ENCODE data around the gene HOXB3.

HOXB3 gene

GRCh38 chr17:48561884-48562810, 27.9 kb downstream of the HOXB3 start (continued):
- TF ChIP-seq PRDM1 (tag by site-specific recombination; IDR thresholded peaks at IDR 0.05) (no peak), TCF7L2 (IDR thresholded peaks at IDR 0.05; ENCODE audit: borderline replicate concordance, low read depth, low read length) (no peak), ZNF394 (tag by site-specific recombination; IDR thresholded peaks at IDR 0.05; ENCODE audit: borderline replicate concordance) (0 out of 2 replicates have a peak, but pooled peaks have one; percentile 21), ZNF26 (tag by site-specific recombination; IDR thresholded peaks at IDR 0.05) (no peak), ZNF132 (tag by site-specific recombination; IDR thresholded peaks at IDR 0.05; ENCODE audit: borderline replicate concordance) (no peak), ZNF311 (tag by site-specific recombination; IDR thresholded peaks at IDR 0.05; ENCODE audit: borderline replicate concordance) (no peak), ZNF777 (tag by site-specific recombination; IDR thresholded peaks at IDR 0.05; ENCODE audit: borderline replicate concordance) (no peak), REPIN1 (tag by site-specific recombination; IDR thresholded peaks at IDR 0.05; ENCODE audit: low read depth) (no peak), BCL11A (tag by site-specific recombination; IDR thresholded peaks at IDR 0.05; ENCODE audit: low read depth) (0 out of 2 replicates have a peak, but pooled peaks have one; percentile 14), ZNF843 (tag by site-specific recombination; IDR thresholded peaks at IDR 0.05) (peak; percentile 96), RBAK (tag by site-specific recombination; IDR thresholded peaks at IDR 0.05) (no peak), ZNF398 (tag by site-specific recombination; IDR thresholded peaks at IDR 0.05) (peak; percentile 58), ZNF2 (tag by site-specific recombination; IDR thresholded peaks at IDR 0.05) (no peak; the same call in 1 of the 2 replicates), ZNF596 (tag by site-specific recombination; IDR thresholded peaks at IDR 0.05) (peak; percentile 71; the same call in 1 of the 2 replicates), ZNF324 (tag by site-specific recombination; IDR thresholded peaks at IDR 0.05) (no peak; the same call in 1 of the 2 replicates), KLF16 (tag by site-specific recombination; IDR thresholded peaks at IDR 0.05) (no peak), ZNF18 (tag by site-specific recombination; IDR thresholded peaks at IDR 0.05) (peak; percentile 73), ZNF19 (tag by site-specific recombination; IDR thresholded peaks at IDR 0.05; ENCODE audit: low read depth) (no peak), ZNF830 (tag by site-specific recombination; IDR thresholded peaks at IDR 0.05; ENCODE audit: low read depth) (no peak), ZNF654 (tag by site-specific recombination; IDR thresholded peaks at IDR 0.05; ENCODE audit: low read depth) (no peak)
- TF ChIP-seq, protein P1, sequence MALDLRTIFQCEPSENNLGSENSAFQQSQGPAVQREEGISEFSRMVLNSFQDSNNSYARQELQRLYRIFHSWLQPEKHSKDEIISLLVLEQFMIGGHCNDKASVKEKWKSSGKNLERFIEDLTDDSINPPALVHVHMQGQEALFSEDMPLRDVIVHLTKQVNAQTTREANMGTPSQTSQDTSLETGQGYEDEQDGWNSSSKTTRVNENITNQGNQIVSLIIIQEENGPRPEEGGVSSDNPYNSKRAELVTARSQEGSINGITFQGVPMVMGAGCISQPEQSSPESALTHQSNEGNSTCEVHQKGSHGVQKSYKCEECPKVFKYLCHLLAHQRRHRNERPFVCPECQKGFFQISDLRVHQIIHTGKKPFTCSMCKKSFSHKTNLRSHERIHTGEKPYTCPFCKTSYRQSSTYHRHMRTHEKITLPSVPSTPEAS (tag by site-specific recombination; IDR thresholded peaks at IDR 0.05), result peak; percentile 54
- TF ChIP-seq, protein P2, sequence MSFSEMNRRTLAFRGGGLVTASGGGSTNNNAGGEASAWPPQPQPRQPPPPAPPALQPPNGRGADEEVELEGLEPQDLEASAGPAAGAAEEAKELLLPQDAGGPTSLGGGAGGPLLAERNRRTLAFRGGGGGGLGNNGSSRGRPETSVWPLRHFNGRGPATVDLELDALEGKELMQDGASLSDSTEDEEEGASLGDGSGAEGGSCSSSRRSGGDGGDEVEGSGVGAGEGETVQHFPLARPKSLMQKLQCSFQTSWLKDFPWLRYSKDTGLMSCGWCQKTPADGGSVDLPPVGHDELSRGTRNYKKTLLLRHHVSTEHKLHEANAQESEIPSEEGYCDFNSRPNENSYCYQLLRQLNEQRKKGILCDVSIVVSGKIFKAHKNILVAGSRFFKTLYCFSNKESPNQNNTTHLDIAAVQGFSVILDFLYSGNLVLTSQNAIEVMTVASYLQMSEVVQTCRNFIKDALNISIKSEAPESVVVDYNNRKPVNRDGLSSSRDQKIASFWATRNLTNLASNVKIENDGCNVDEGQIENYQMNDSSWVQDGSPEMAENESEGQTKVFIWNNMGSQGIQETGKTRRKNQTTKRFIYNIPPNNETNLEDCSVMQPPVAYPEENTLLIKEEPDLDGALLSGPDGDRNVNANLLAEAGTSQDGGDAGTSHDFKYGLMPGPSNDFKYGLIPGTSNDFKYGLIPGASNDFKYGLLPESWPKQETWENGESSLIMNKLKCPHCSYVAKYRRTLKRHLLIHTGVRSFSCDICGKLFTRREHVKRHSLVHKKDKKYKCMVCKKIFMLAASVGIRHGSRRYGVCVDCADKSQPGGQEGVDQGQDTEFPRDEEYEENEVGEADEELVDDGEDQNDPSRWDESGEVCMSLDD (tag by site-specific recombination; IDR thresholded peaks at IDR 0.05), result no peak
- TF ChIP-seq, protein P3, sequence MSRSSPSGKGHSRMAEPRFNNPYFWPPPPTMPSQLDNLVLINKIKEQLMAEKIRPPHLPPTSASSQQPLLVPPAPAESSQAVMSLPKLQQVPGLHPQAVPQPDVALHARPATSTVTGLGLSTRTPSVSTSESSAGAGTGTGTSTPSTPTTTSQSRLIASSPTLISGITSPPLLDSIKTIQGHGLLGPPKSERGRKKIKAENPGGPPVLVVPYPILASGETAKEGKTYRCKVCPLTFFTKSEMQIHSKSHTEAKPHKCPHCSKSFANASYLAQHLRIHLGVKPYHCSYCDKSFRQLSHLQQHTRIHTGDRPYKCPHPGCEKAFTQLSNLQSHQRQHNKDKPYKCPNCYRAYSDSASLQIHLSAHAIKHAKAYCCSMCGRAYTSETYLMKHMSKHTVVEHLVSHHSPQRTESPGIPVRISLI (tag by site-specific recombination; IDR thresholded peaks at IDR 0.05), result no peak
- TF ChIP-seq, protein P4, sequence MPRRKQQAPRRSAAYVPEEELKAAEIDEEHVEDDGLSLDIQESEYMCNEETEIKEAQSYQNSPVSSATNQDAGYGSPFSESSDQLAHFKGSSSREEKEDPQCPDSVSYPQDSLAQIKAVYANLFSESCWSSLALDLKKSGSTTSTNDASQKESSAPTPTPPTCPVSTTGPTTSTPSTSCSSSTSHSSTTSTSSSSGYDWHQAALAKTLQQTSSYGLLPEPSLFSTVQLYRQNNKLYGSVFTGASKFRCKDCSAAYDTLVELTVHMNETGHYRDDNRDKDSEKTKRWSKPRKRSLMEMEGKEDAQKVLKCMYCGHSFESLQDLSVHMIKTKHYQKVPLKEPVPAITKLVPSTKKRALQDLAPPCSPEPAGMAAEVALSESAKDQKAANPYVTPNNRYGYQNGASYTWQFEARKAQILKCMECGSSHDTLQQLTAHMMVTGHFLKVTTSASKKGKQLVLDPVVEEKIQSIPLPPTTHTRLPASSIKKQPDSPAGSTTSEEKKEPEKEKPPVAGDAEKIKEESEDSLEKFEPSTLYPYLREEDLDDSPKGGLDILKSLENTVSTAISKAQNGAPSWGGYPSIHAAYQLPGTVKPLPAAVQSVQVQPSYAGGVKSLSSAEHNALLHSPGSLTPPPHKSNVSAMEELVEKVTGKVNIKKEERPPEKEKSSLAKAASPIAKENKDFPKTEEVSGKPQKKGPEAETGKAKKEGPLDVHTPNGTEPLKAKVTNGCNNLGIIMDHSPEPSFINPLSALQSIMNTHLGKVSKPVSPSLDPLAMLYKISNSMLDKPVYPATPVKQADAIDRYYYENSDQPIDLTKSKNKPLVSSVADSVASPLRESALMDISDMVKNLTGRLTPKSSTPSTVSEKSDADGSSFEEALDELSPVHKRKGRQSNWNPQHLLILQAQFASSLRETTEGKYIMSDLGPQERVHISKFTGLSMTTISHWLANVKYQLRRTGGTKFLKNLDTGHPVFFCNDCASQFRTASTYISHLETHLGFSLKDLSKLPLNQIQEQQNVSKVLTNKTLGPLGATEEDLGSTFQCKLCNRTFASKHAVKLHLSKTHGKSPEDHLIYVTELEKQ (tag by site-specific recombination; IDR thresholded peaks at IDR 0.05; ENCODE audit: borderline replicate concordance), result peak; percentile 45; the same call in 1 of the 2 replicates

All from HEK293 (cell line).